ENCODE results near the gene DBF4B.

GRCh38 chr17:44785921-44786320 is 77.5 kb downstream of the DBF4B start:
- TF ChIP-seq FOXA1 (IDR thresholded peaks at IDR 0.05) (no peak), TAF1 (conservative IDR thresholded peaks at IDR 0.05) (no peak), CTCF (IDR thresholded peaks at IDR 0.05; ENCODE audit: low read depth, low read length, missing input control) (no peak), REST (IDR thresholded peaks at IDR 0.05) (no peak), YY1 (IDR thresholded peaks at IDR 0.05) (no peak), FOXA2 (IDR thresholded peaks at IDR 0.05) (no peak), HNF4A (conservative IDR thresholded peaks at IDR 0.05) (no peak), NR2F2 (IDR thresholded peaks at IDR 0.05) (no peak), EGR1 (IDR thresholded peaks at IDR 0.05; ENCODE audit: low read depth in 2 of 2) (no peak), JUND (IDR thresholded peaks at IDR 0.05) (no peak), GABPA (IDR thresholded peaks at IDR 0.05 in 1 of 2, conservative IDR thresholded peaks at IDR 0.05 in 1 of 2) (no peak), MAX (IDR thresholded peaks at IDR 0.05) (no peak), ATF3 (IDR thresholded peaks at IDR 0.05) (no peak)

Data from liver (tissue), 3 donors.